ENCODE data around the gene VKORC1. TPM values are rescaled to one million over a fixed set of nuclear protein-coding genes. Genes with fewer than 3 reads are reported as not detected.
"Not testable (repeated sequence)": the region's sequence is repeated elsewhere in the genome, so short reads cannot be mapped to it uniquely, and the experiment has no call there.

Gene VKORC1
- 10 to 100 TPM; 61.7 to 78.7 (median 69.5) TPM for polyA plus RNA-seq (ENCODE audit: insufficient read depth in 1 of 5, insufficient read length in 5 of 5, low replicate concordance in 1 of 5)
- long read RNA-seq, donor 1, transcript VKORC1-207 (2 exons, 461 nt) = minor isoform, 39 of 149 reads
- long read RNA-seq, donor 1, transcript VKORC1-205 (3 exons, 1,012 nt) = major isoform, 72 of 149 reads
- long read RNA-seq, donor 1, transcript VKORC1-203 (2 exons, 901 nt) = minor isoform, 16 of 149 reads
- long read RNA-seq, donor 1, partial matches to known transcripts = 22 of 149 reads
- long read RNA-seq, donor 1, other reads (novel, unspliced or antisense) = 0 of 149 reads
- long read RNA-seq, donor 2, transcript VKORC1-203 (2 exons, 901 nt) = minor isoform, 7 of 97 reads
- long read RNA-seq, donor 2, transcript VKORC1-205 (3 exons, 1,012 nt) = major isoform, 37 of 97 reads
- long read RNA-seq, donor 2, transcript VKORC1-207 (2 exons, 461 nt) = minor isoform, 35 of 97 reads
- long read RNA-seq, donor 2, partial matches to known transcripts = 15 of 97 reads
- long read RNA-seq, donor 2, other reads (novel, unspliced or antisense) = 0 of 97 reads
- long read RNA-seq, donor 3, transcript VKORC1-205 (3 exons, 1,012 nt) = major isoform, 45 of 79 reads
- long read RNA-seq, donor 3, transcript VKORC1-203 (2 exons, 901 nt) = minor isoform, 8 of 79 reads
- long read RNA-seq, donor 3, transcript VKORC1-207 (2 exons, 461 nt) = minor isoform, 24 of 79 reads
- long read RNA-seq, donor 3, partial matches to known transcripts = 0 of 79 reads
- long read RNA-seq, donor 3, other reads (novel, unspliced or antisense) = 0 of 79 reads
- long read RNA-seq, donor 4, transcript VKORC1-203 (2 exons, 901 nt) = minor isoform, 13 of 67 reads
- long read RNA-seq, donor 4, transcript VKORC1-205 (3 exons, 1,012 nt) = major isoform, 32 of 67 reads
- long read RNA-seq, donor 4, transcript VKORC1-207 (2 exons, 461 nt) = minor isoform, 22 of 67 reads
- long read RNA-seq, donor 4, partial matches to known transcripts = 0 of 67 reads
- long read RNA-seq, donor 4, other reads (novel, unspliced or antisense) = 0 of 67 reads
- long read RNA-seq, donor 5, transcript VKORC1-207 (2 exons, 461 nt) = minor isoform, 42 of 135 reads
- long read RNA-seq, donor 5, transcript VKORC1-205 (3 exons, 1,012 nt) = major isoform, 73 of 135 reads
- long read RNA-seq, donor 5, transcript VKORC1-203 (2 exons, 901 nt) = minor isoform, 19 of 135 reads
- long read RNA-seq, donor 5, partial matches to known transcripts = 0 of 135 reads
- long read RNA-seq, donor 5, other reads (novel, unspliced or antisense) = 0 of 135 reads
- long read RNA-seq, donor 6, transcript VKORC1-205 (3 exons, 1,012 nt) = major isoform, 64 of 111 reads
- long read RNA-seq, donor 6, transcript VKORC1-203 (2 exons, 901 nt) = minor isoform, 18 of 111 reads
- long read RNA-seq, donor 6, transcript VKORC1-207 (2 exons, 461 nt) = minor isoform, 28 of 111 reads
- long read RNA-seq, donor 6, partial matches to known transcripts = 0 of 111 reads
- long read RNA-seq, donor 6, other reads (novel, unspliced or antisense) = 0 of 111 reads
- long read RNA-seq, donor 7, transcript VKORC1-205 (3 exons, 1,012 nt) = major isoform, 38 of 81 reads
- long read RNA-seq, donor 7, transcript VKORC1-203 (2 exons, 901 nt) = minor isoform, 15 of 81 reads
- long read RNA-seq, donor 7, transcript VKORC1-207 (2 exons, 461 nt) = minor isoform, 28 of 81 reads
- long read RNA-seq, donor 7, partial matches to known transcripts = 0 of 81 reads
- long read RNA-seq, donor 7, other reads (novel, unspliced or antisense) = 0 of 81 reads
- long read RNA-seq, donor 8, transcript VKORC1-205 (3 exons, 1,012 nt) = major isoform, 29 of 52 reads
- long read RNA-seq, donor 8, transcript VKORC1-207 (2 exons, 461 nt) = minor isoform, 11 of 52 reads
- long read RNA-seq, donor 8, transcript VKORC1-203 (2 exons, 901 nt) = minor isoform, 5 of 52 reads
- long read RNA-seq, donor 8, partial matches to known transcripts = 7 of 52 reads
- long read RNA-seq, donor 8, other reads (novel, unspliced or antisense) = 0 of 52 reads

GRCh38 chr16:31094424-31095120 is at the start of gene VKORC1:
TSS of gene VKORC1 (minus strand) at chr16:31094797. CDS start at chr16:31094729, 68 bp downstream.
- peak; percentile 86 for DNase-seq

- DNase-seq = no peak
Observed at GRCh38 chr16:31143694-31144148, 49.1 kb upstream of the VKORC1 start.

DNA sequence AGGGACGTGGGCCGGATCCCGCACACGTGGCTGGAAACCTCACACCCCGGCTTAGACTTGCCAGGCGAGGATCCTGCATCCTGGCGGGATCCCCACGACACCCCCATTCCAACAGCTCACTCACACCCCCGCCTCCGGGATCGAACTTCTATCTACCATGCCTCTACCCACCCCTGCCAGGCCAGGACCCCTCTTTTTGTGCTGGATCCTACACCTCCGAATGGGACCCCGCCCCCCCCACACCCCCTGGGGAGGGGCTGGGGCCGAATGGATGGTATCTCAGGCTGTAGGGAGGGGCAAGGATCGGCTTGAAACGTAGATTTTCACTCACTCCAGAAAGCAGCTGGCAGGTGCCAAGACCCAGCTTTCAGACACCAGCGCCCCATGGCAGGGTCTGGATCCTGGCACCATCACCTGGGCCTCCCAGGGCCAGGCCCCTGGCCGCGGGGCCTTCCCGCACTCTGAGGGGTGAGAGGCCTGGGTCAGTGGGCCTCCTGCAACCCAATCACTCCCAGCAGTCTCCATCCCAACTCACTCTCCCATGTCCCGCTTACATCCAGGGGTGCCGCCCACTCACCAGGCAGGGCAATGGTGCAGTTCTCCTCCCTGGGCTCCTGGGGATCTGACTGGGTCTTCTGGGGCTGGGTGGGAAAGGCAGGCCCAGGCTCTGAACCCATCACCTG is 48.6 kb upstream of the VKORC1 start:
- no peak for DNase-seq

DNA sequence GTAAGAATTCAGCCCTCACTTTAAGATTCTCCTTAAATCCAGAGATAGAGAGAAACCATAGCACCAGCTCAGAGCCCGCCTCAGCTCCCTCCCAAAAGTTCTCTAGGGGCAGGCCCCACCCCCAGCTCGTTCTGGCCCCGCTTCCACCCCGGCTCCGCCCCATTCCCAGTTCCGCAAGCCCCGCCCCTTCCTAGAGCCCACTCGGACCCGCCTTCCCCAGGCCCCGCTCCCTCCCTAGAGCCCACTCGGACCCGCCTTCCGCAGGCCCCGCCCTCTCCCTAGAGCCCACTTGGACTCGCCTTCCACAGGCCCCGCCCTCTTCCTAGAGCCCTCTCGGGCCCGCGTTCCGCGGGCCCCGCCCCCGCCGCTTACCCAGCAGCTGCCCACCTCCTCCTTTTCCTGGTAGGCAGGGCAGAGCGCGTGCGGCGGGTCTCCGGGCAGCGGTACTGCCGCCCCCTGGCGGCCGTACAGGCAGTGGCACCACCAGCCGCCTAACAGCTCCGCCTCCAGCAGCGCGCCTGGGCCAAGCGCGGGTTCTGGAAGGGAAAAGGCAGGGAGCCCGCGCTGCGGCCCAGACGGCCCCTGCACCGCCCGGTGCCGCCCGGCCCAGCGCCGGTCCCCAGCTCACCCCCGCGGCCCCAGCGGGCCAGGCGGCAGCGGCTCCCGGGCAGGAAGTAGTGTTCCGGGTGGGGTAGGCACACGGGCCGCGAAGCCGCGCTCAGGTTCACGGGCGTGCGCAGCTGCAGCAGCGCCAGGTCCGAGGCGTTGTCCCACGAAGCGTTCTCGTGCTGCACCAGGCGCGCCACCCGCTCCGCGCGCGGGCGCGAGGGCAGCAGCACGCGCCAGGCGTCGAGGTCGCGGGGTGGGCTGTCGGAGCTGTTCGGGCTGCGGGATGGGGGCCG is 47.8 kb upstream of the VKORC1 start:
- DNase-seq = peak; percentile 99

- DNase-seq = no peak
Observed at GRCh38 chr16:31141489-31142108, 47.0 kb upstream of the VKORC1 start.

DNA sequence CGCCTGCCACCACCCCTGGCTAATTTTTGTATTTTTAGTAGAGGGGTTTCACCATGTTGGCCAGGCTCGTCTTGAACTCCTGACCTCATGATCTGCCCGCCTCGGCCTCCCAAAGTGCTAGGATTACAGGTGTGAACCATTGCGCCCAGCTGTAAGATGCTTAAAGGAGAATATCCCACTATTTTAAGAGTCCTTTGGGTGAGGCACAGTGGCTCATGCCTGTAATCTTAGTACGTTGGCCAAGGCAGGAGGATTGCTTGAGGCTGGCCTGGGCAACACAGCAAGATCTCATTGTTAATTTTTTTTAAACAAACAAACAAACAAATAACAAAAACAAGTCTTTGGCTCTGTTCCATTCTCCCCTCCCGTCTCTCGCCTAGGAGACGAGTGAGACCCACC is 46.5 kb upstream of the VKORC1 start:
- not testable (repeated sequence) for DNase-seq

DNA sequence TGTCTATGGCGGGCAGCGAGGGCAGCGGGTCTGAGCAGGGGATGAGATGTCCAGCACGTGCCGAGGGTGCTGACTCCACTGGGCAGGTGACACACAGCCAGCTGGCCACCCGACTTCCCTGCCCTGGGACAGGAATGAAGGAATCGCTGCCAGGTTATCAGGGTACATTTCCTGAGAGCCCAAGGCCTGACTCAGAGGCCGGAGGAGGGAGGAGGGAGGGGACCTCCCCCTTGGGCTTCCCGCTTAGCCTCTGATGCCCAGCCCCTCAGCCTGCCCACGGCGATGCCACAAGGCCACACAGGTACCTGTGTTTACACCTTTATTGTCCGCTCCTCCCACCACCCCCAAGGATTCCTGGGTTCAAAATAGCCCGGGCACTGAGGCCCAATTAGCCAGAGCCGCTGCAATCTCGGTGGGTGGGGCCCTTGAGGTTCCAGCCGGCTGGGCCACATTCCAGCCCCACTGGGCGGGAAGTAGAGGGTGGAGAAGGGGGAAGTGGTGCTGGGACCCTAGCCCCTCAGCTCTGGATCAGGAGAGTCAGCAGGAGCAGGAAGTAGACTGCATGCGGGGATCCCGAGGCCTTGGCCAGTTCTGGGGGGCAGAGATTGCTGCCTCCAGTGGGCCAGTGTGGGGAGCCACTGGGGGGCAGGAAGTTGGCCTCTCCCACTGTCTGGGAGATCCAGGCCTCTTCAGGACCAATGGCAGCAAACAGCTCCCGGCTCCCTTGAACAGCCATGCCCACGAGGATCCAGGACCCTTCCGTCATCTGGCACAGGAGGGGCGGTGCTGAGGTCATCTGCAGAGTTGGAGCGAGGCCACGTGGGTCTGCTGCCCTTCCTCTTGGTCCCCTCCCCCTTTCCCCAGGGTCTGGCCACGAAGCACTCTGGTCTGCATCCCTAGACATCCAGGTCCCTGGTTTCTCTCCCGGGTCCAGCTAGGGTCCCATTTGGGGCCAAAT is 44.3 kb upstream of the VKORC1 start:
- DNase-seq = peak; percentile 64 to 76

GRCh38 chr16:31136822-31137499 is 42.4 kb upstream of the VKORC1 start:
- DNase-seq = not testable (repeated sequence)

- DNase-seq = no peak
Observed at GRCh38 chr16:31136287-31136662, 41.7 kb upstream of the VKORC1 start.

DNA sequence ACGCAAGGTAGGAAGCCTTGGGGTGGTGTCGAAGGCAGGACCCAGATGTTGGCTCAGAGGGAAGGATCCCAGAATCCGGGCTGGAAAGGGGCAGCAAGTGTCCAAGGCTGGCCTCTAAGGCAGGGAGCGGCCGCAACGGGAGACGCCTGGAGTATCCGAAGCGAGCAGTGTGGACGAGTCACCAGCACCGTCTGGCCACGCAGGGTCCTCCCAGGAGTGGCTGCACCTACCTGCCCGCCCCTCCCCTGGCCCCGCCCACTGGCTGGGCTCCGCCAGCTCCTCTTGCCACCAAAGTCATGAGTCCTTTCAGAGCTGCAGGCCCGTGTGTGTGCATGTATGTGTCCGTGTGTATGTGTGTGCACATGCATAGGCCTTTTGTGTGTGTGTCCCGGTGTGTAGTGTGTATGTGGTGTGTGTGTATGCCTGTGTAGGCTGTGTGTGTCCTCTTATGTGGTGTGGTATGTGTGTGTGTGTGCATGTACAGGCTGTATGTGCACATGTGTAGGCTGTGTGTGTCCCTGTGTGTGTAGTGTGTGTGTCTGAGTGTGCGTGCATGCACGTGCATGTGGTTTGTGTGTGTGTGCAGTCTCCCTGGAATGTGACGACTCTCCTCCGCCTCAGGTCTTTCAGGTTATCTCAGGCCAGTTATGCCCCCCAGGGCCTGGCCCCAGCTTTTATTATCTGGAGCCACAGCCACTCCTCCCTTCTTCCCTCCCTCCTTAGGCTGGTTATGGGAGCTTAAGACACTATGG is 41.1 kb upstream of the VKORC1 start, which contains the start of gene PRSS8:
Gene PRSS8, minus strand, starts transcription at position 193 of the 752 bp plus-strand sequence. CDS start 229 bp downstream, outside the sequence.
- DNase-seq = no peak

DNA sequence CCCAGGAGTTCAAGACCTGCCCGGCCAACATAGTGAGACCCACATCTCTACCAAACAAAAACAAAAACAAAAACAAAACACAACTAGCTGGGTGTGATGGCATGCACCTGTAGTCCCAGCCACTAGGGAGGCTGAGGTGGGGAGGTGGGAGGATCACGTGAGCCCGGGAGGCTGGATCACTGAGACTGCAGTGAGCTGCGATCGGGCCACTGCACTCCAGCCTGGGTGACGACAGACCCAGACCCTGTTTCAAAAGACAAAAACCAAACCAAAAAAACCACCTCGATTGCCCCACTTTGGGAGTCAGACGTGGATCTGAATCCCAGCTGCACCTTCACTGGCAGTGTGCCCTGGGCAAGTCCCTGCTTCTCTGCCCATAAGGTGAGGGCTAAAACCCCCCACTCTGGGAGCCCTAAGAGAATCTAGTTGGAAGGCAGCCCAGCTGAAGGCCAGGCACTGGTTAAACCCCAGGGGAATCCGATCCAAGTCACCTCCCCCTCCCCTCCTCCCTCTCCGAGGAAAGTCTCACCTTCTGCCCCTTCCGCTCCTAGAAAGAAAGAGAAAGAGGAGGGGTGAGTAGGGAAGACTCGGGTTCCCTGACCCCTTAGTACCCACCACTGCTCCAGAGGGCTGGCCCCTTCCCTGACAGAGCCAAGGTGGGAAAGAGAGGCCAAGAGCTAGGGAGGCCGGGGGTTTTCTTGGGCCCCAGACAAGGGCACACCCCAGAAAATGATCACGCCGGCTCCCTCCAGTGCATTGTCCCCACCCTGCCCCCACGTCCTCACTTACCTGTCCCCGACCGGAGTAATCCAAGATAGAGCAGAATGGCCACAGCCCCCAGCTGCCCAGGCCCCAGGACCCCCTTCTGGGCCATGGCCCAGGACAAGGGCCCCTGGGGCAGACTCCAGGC is 40.3 kb upstream of the VKORC1 start:
- no peak for DNase-seq

DNA sequence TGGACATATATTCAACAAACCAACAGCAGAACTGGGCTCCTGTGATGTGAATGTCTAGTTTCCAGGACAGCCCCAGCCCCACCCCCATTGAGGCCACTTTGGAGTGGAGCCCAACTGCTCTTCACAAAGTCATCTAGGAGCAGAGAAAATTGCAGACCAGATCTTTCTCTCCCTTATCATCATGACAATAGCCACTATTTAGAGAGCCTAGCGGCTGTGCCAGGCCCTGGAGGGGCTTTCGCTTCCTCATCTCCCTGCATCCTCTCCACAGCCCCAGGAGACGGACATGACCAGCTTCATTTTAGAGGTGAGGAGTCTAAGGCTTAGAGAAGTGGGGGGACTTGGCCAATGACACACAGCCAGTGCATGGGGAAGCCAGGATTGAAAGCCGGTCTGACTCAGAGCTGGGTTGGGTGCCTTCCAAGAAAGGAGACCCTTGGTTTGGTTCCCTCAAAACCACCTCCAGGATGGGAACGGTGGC is 39.5 kb upstream of the VKORC1 start:
- DNase-seq = no peak

DNA sequence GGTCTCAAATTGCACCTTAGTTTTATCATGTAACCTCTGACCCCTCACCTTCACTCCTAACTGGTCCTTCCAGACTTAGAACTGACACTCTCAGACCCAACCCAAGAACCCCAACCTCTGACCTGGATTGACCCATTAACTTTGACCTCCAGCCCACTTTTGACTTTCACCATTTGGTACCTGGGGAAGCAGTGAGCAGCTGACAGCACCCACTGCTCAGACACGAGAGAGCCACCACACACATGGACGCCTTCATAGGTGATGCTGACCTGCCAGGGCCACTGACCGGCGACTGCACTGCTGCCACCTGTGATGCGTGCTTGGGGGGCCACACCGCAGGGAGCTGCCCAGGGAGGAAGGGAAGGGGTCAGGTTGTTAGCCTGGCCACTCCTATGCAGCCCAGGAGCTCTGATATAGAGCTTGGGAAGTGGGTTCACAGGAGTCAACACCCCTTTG is 38.5 kb upstream of the VKORC1 start:
- DNase-seq = no peak
